Inflammatory macrophage treated with lipopolysaccharide for 1 hour (primary cell): ENCODE results near the gene TTC5.
A peak's percentile ranks its signal among the peaks of the same experiment; 100 is the strongest.
"Not testable (repeated sequence)": the region's sequence is repeated elsewhere in the genome, so short reads cannot be mapped to it uniquely, and the experiment has no call there.

Experiments used
- DNase-seq, 2 donors: peaks; one replicate each; pipeline ENCODE4 v3.0.0-alpha.2; 2020 to 2022

The TTC5 gene, protein sequence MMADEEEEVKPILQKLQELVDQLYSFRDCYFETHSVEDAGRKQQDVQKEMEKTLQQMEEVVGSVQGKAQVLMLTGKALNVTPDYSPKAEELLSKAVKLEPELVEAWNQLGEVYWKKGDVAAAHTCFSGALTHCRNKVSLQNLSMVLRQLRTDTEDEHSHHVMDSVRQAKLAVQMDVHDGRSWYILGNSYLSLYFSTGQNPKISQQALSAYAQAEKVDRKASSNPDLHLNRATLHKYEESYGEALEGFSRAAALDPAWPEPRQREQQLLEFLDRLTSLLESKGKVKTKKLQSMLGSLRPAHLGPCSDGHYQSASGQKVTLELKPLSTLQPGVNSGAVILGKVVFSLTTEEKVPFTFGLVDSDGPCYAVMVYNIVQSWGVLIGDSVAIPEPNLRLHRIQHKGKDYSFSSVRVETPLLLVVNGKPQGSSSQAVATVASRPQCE

DNA sequence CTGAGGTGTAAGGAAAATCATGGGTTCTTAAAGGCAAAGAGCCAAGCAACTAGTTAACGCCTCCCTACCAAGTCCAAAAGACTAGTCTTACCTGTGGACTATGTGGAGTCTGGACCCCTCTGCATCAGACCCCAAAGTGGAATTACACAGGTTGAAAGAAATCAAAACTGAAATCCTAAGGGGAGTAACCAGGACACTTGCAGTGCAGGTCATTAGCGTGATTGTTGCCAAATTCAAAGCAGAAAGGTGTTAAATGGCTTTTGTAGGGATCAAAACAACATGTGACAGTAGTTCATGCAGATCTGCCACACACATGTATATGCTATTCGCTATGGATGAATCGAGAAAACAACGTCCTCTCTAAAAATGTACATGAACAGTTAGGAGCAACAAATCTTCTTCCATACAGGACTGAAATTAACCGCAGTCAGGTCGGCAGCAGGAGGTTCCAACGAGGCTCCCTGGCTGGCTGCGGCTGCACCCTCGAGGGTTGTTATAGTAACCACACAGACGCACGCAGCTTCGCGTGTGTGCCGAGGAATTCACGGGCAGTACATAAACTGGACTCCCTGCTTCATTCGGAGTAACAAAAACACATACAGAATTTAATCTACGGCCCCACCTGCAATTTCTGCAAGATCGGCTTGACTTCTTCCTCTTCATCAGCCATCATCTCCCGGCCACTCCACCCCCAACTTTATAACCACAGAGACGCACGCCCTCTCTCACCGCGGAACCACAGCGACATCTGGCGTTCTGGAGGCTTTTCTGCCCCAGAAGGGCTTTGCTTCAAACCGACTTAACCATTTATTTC is at the start of gene TTC5:
Gene TTC5 (minus strand): TSS at position 687 of the 814 bp plus-strand sequence. CDS start 14 bp downstream, at position 673.
- peak; percentile 80 to 98 for DNase-seq

DNA sequence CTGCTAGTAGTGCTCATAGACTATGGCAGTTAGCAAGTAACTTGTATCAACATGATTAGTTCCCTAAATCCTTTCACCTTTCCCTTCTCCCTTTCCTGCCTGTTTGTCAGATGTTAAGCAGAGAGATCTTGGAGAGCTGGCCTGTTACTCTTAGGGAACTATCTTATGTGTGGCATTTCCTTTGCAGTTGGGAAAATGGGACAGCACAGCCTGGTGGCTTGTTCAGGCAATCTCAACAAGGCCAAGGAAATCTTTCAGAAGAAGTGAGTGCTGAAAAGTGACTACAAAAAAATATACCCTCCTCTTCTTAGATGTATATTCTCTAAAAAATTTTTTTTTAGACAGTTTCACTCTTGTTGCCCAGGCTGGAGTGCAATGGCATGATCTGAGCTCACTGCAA is 45.1 kb upstream of the TTC5 start:
- DNase-seq = no peak

DNA sequence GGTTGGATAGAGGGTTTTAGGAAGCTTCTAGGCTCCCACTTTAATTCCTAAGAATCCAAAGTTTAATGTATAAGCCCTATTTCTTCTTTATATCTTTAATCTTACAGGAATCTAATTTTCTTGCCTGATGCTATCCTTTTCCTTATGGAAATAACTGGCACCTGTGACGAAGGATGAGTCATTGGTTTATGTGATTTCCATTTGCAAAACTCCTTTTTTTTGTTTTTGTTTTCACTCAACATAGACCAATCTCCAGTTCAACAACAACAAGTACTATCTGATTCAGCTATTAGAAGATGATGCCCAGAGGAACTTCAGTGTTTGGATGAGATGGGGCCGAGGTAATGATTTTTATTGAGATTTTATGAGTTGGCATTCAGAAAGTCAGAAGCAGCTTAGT is 44.5 kb upstream of the TTC5 start:
- no peak for DNase-seq

DNA sequence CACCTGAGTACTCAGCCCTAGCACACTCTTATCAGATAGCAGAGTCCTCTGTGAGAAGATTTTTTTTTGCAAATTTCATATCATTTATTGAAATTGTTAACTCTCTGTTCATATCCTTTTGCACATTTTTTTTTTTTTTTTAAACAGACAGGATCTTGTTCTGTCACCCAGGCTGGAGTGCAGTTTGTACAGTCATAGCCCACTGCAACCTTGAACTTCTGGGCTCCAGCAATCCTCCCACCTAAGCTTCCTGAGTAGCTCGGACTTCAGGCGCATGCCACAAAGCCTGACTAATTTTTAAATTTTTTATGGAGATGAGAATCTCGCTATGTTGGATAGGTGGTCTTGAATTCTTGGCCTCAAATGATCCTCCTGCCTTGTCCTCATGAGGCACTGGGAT is 42.0 kb upstream of the TTC5 start:
- DNase-seq = no peak

DNA sequence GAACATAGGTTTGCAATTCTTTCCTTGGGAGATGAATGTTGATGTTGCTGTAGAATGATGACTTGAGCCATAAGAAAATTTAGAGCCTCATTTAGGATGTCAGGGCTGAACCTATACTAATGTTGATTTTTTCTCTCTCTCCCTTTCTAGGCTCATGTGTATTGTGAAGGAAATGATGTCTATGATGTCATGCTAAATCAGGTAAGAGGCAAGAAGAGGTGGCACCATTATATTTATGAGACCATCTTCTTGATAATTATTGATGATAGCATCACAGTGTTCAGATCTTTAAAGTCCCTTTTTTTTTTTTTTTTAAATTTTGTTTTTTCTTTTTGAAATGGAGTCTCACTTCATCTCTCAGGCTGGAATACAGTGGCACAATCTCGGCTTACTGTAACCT is 41.0 kb upstream of the TTC5 start:
- DNase-seq = no peak

DNA sequence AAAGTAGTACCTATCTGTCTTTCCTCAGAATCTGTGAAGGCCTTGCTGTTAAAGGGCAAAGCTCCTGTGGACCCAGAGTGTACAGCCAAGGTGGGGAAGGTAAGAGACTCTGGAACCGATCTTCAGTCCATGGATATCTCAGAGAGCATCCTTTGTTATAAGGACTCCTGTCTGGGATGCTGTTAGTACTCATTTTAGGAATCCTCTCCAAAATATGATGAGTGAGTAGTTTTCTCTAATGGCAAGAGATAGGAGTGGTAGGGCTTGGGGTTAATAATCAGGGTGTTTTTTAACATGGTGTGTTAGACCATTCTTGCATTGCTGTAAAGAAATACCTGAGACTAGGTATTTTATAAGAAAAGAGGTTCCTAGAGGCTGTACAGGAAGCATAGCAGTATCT is 39.6 kb upstream of the TTC5 start:
- DNase-seq = no peak

DNA sequence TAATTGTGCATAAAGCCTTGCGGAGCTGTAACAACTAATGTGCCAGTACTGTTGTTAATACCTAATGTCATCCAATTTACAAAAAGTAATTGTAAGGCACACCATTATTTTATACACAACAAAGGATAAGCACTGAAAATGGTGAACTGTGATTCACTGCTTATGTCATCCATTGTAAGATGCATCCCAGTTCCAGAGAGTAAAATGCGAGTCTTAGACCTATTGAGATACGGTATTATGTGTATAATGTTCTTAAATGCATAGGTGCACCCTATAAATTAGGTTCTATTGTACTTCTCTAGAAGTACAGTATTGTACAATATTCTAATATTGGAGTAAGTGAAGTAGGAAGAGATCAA is 38.1 kb upstream of the TTC5 start:
- DNase-seq = peak; percentile 16 to 43

DNA sequence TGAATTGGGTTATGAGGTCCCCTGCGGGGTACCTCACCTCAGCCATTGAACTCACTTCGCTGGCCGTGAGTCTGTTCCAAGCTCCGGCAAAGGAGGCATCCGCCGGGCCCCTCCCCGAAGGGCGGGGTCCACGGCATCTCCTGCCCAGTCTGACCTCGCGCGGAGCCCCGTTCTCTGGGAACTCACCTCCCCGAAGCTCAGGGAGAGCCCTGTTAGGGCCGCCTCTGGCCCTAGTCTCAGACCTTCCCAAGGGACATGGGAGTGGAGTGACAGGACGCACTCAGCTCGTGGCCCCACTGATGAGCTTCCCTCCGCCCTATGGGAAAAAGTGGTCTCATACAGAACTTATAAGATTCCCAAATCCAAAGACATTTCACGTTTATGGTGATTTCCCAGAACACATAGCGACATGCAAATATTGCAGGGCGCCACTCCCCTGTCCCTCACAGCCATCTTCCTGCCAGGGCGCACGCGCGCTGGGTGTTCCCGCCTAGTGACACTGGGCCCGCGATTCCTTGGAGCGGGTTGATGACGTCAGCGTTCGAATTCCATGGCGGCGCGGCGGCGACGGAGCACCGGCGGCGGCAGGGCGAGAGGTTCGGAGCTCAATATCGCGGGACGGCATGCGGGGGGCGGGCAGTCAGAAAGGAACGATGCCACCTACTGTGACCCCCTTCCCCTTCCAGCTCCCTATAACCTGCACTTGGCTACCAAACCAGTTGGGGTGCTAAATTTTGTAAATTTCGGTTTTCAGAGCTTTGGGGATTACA is 37.5 kb upstream of the TTC5 start, which contains the start of gene PARP2:
Gene PARP2 (plus strand): TSS at position 544 of the 770 bp plus-strand sequence. CDS start 7 bp downstream, at position 551.
- DNase-seq = peak; percentile 100

DNA sequence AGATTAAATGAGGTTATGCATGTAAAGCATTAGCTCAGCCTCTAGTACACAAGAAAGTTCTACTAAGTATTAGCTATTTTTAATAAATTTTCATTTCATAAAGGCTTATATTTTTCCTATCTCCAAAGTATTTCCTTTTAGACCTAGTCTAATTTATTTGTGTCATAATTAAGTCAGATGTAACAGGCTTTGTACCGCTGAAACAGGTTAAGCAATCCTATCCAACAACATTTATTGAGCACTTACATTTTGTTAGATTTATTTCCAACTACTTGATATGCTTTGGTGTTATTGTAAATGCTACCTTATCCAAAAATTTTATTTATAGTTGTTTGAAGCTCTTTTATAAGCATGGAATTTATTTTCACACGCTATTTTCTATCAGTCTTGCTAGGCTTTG is 35.9 kb upstream of the TTC5 start:
- no peak for DNase-seq

DNA sequence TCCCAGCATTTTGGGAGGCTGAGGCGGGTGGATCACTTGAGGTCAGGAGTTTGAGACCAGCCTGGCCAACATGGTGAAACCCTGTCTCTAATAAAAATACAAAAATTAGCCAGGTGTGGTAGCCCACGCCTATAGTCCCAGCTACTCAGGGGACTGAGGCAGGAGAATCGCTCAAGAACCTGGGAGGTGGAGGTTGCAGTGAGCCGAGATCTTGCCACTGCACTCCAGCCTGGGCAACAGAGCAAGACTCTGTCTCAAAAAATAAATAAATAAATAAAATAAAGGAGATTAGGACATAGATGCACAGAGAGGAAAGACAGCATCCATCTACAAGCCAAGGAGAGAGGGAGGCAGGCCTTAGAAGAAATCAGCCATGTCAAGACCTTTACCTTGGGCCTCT is 35.3 kb upstream of the TTC5 start:
- DNase-seq = not testable (repeated sequence)

DNA sequence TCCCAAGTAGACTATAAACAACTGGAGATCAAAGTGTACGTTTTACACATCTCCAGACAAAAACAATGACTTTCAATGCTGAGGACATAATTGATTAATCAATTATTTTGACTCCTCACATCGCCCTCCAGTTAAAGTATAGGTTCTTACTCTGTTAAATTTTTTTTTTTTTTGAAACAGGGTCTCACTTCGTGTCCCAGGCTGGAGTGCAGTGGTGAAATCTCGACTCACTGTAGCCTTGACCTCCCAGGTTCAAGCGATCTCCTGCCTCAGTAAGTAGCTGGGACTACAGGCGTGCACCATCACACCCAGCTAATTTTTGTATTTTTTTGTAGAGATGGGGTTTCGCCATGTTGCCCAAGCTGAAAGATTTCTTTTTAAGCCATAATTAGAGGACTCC is 28.3 kb upstream of the TTC5 start:
- DNase-seq = no peak

DNA sequence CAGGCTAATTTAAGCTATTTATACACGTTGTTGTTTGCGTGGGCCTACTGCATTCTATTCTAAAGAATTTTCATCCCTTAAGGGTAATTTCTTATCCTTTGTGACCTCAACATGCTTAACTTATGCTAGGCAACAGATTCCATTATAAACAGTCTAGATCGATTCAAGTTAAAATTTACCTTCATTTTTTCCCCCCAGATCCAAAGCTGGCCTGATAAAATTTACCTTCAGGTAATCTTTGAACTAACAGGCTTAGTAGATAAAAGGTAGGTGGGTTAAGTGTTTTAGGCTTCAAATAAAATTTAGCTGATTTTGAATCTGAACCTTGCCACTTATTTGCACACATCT is 27.7 kb upstream of the TTC5 start:
- no peak for DNase-seq

DNA sequence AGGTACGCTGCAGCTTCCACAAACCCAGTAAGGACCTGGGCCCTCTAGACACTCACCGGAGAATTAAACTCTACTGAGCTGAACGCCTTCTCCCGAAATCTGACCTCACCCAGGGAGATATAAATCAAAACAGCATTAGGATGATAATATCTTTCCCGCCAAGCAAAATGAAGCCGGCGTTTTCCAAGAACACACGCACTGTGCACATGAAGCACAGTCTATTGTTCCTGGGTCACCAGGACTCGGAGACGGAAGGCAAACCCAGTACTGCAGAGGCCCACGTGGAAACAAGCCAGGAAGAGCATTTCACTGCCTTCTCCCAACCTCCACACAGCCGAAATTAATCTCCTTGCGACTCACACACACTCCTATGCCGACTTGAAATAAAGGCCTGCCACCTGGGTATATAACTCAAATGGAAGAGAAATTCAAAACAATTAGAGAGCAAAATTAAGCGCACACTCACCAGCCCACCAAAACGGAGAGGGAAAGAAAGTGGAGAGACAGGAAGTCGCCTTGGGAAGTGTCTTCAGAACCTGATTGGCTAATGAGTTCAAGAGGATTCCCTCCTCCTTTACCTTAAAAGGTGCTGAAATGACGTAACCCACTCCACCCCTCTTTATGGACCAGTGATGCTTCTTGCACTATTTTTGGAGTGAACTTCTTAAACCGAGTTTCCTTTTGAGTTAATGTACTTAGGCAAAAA is 27.2 kb upstream of the TTC5 start, which contains the start of gene CCNB1IP1:
Gene CCNB1IP1 (minus strand): TSS at position 492 of the 706 bp plus-strand sequence. CDS start 16,756 bp downstream, outside the sequence.
- DNase-seq = peak; percentile 54 to 69

DNA sequence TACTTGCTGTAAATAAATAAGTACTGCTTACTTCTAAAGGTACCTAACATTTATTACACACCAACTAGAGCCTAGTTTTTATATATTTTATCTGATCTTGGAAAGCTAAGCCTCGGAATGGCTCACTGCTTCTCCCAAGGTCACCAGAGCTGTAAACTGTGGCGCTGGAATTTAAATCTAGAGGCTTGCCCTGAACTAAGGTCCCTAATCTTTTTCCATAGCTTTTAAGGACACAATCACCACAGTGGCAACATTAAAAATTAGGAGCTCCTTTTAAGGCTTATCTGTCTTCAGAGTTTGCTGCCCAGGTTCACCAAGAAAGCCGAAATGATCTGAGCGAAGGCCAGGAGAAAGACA is 26.7 kb upstream of the TTC5 start:
- no peak for DNase-seq

DNA sequence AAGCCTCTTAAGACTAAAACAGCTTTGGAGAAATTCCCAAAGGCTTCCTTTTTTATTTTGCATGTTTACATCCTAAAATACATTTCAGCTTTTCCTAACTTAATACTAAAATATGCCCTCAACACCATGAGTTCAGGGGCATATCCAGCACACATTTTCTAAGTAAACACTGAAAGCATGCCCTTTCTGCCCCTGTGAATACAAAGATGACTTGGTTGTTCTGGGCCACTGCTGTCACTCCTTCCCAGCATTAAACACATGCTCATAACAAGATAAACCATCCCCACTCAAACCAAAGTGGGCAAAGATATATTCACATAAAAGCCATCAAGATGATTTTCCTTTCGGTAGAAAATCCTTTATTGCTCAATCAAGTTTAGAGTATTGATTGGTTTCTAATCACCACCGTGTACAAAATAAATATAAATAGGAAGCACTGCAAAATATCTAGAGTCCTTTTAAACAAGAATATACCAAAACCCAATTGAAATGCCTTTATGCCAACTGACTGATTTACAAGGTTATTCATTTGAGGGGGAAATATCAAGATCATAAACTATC is 25.4 kb upstream of the TTC5 start:
- no peak for DNase-seq

DNA sequence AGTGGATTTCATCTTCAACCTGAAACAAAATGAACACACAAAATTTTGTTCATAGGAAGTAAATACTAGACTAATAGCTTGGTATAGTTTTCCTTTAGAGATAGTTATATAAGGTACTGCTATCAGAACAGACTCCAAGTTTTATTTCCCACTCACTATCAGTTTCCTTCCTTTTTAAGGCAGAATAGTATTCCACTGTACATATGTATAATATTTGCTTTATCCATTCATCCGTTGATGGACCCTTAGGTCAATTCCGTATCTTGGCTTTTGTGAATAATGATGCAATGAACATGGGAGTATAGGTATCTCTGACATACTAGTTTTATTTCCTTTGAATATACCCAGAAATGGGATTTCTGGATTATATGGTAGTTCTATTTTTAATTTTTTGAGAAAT is 23.6 kb upstream of the TTC5 start:
- DNase-seq = no peak

DNA sequence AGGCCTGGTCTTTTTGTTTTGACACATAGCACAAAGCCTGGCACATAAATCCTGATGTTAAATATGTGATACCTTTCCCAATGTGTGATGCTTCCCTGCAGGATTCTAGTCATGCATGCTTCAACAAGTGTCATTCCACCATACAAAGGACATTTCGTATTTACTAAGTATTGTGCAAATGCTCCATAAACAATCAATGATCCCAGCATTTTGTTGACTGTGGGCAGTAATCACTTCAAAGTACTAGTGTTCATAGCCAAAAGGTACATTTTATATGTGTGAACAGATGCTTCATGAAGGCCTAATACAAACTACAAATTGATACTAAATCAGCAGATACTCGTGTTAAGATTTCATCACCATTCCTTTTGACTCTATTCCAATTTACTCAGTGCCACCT is 23.0 kb upstream of the TTC5 start:
- no peak for DNase-seq

DNA sequence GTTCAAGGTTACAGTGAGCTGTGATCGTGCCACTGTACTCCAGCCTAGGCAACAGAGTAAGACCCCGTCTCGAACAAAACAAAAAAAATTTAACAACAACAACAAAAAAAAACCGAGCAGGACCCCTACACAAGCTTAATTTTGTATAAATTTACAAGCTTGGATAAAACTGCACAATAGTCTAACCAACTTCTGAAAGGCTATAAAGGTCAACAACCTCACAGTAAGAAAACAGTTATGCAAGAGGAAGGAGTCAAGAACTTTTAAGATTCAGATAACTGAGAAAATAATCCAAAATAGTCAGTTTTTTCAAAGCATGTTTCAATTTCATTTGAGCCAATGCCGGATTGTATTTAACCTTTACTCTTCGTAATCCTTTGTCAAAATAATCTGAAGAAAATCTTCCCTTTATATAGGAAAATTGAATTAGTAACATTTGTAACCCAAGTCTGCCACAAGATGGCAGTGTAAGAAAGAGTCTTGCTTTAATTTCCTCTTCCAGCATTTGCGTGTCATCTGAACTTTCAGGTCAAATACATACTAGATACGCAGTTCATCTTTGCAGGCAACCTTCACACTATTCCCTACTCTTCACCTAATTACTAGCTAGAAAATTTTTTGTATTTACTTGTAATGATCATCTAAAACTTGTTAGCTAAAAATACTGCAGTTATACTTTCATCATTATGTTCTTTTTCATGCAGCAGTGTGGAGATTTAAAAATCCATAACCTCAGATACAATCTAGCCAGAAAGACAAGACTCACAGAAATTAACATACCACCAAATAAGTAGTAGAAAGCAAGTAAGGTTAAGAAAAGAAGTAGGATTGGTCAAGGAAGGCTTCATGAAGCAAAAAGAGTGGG is 21.5 kb upstream of the TTC5 start:
- DNase-seq = peak; percentile 58 to 83

DNA sequence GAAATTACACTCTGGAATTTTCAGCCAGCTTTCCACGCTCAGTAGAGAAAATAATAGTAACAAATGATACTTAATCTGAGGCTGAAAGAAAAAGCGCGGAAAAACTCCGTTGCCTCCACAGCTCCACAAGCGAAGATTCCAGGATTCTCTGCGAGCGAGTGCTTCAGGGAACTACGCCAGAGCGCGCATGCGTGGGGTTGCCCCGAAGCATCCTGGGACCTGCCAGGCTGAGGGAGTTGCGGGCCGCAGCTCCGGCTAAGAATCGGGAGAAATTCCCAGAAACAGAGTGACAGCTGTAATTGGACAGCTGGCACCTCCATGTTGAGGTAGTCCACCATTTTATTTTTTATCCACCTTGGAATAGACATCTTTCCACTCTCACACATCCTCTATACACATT is 12.0 kb upstream of the TTC5 start:
- no peak for DNase-seq

DNA sequence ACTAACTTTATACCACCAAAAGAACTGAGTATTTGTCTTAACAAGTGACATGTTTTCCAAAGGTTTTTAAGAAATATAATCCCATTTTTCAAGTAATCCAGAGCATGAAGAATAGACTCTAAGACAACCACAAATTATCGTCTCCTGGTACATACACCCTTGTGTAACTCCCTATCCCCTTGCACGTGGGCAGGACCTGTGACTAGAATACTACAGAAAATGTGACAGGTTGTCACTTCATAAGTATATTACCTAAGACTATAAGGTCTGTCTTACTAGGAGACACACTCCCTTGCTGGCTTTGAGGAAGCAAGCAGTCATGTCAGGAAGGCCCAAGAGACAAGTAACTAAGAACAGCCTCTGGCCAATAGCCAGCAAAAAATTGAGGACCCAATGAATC is 8.3 kb upstream of the TTC5 start:
- DNase-seq = no peak

DNA sequence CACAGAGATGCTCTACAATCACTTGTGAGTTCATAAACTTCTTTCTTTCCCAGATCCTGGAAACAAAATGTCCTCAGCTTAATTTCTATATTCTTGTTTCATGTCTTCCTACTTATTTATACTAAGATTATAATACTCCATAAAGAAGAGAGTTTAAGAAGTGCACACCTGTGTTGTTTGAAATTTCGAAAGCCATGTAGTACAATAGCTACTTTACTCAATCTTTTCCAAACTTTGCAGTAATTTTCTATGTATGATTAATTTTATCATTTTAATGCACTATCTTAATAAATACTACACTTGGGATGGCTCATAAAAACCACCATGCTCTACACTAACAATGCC is 300 bp upstream of the TTC5 start:
- no peak for DNase-seq
